Epithelial cell of alveolus of lung (primary cell): ENCODE results near the gene TTC23L. TPM values are rescaled to one million over a fixed set of nuclear protein-coding genes. Genes with fewer than 3 reads are reported as not detected.

Experiments
- total RNA-seq: library from RNA; depleted of rRNA; stranded (reverse); fragments of >200 nt; gene quantifications from 2 replicates; pipeline ENCODE4 v1.2.1, GENCODE V29; 2015

TTC23L gene
- not detected in 2 replicates for total RNA-seq

GRCh38 chr5:34838785-34839714 lies at the start of gene TTC23L:
TSS of gene TTC23L (plus strand) at chr5:34839164. CDS start at chr5:34840672, 1,508 bp downstream.

GRCh38 chr5:34915139-34915855 lies 76.3 kb downstream of the TTC23L start, which contains the start of the genes BRIX1 and RAD1:
TSS of gene BRIX1 (plus strand) at chr5:34915711. CDS start at chr5:34915739, 28 bp downstream.
TSS of gene RAD1 (minus strand) at chr5:34915504. CDS start at chr5:34914892, 612 bp downstream.

GRCh38 chr5:34929134-34929719 lies 90.3 kb downstream of the TTC23L start, which contains the start of gene DNAJC21:
TSS of gene DNAJC21 (plus strand) at chr5:34929559. CDS start at chr5:34929820, 261 bp downstream.

Other genes starting within 250 kb of the TTC23L start
- 52.1 and 224 TPM in 2 replicates for gene RAI14, start 182.8 kb upstream of the TTC23L start, total RNA-seq
- gene RAD1, start 76.3 kb downstream of the TTC23L start, total RNA-seq: 27.9 and 36.6 TPM in 2 replicates
- 27.6 and 29.2 TPM in 2 replicates for gene BRIX1, start 76.5 kb downstream of the TTC23L start, total RNA-seq
- 19.5 and 21.5 TPM in 2 replicates for gene DNAJC21, start 90.4 kb downstream of the TTC23L start, total RNA-seq
- gene AGXT2, start 208.8 kb downstream of the TTC23L start, total RNA-seq: not detected in 2 replicates